GM12865 (cell line): ENCODE results near the gene SYNPR.

Source experiments
- DNase-seq: peaks from one replicate; pipeline ENCODE4 v3.0.0; 2010; ENCODE audit warnings: low read depth
- H3K4me3 ChIP-seq: 2 replicates; pipeline ENCODE4 v1.5.1; 2011; ENCODE audit warnings: mild to moderate bottlenecking, low read depth, low read length, control low read depth
- TF ChIP-seq, protein P1 (sequence below): IDR thresholded peaks from 2 replicates; pipeline ENCODE4 v1.5.1; 2011; ENCODE audit warnings: low read length, control low read depth, low read depth, inconsistent platforms; ENCODE audit not compliant: insufficient read depth; ENCODE audit errors: missing control alignments

Gene SYNPR

DNA sequence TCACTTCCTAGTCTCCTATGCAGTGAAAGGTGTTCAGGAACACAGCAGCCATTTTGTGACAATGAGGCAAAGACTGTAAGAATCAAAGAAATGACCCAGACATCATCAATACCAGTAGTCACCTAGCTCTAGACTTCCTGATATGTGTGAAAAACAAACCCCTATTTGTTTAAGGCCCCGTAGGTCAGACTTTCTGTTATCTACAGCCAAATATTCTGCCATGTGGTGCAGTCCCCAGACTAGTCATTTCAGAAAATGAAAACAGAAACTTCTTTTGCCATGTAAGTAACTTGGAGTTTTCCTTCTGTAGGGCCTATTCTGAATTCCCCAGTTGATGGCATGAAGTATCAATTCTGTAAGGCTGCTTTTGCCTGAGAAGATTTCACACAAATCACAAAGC is 192.6 kb downstream of the SYNPR start:
- no peak overlapping the region for H3K4me3 ChIP-seq
- TF ChIP-seq, protein P1, sequence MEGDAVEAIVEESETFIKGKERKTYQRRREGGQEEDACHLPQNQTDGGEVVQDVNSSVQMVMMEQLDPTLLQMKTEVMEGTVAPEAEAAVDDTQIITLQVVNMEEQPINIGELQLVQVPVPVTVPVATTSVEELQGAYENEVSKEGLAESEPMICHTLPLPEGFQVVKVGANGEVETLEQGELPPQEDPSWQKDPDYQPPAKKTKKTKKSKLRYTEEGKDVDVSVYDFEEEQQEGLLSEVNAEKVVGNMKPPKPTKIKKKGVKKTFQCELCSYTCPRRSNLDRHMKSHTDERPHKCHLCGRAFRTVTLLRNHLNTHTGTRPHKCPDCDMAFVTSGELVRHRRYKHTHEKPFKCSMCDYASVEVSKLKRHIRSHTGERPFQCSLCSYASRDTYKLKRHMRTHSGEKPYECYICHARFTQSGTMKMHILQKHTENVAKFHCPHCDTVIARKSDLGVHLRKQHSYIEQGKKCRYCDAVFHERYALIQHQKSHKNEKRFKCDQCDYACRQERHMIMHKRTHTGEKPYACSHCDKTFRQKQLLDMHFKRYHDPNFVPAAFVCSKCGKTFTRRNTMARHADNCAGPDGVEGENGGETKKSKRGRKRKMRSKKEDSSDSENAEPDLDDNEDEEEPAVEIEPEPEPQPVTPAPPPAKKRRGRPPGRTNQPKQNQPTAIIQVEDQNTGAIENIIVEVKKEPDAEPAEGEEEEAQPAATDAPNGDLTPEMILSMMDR = no peak

DNA sequence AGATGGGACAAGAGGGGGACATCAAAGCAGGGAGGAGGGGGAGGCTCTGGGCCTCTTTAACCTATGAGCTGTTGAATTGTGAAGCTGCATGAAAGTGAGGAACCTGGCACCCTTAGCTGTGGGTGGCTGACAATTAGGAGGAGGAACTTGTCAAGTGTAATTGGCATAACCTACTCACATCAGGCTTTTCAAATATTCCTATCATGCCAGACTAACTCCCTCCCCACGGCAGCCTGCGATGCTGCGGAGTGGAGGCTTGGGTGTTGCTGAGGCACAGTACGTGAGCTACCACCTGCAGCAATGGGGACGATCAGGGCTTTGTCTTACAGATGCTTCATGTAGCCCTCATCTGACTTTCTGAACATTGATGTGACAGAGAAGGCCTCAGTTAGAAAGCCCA is 193.7 kb downstream of the SYNPR start:
- TF ChIP-seq, protein P1 = no peak
- no peak for DNase-seq

More for the DNA sequence above, 192.6 kb downstream of the SYNPR start:
- DNase-seq = peak; percentile 30

DNA sequence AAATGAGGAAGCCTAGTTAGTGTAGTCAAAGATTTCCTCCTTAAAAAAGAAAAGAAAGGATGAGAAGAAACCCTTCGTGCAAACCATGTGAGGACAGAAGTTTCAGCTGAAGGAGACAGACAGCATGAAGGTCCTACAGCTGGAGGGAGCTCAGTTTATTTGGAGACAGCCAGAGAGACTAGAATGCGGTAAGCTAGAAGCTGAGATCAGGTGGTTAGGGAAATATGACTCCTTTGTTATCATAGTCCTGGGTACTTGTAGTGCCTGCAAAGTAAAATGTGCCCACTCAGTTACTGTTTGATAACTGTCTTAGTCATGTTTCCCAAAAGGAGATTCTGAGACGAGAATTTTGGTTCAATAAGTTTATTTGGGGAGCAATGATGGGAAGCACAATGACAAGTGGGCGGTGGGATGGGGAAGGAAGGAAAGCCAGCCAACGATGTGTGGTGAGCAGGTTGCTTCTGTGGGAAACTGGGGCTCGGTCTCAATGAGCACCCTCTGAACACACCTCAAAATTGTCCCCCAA is 195.6 kb downstream of the SYNPR start:
- TF ChIP-seq, protein P1 = no peak
- no peak for DNase-seq
- no peak overlapping the region for H3K4me3 ChIP-seq

More for the DNA sequence above, 193.7 kb downstream of the SYNPR start:
- H3K4me3 ChIP-seq = no peak overlapping the region

DNA sequence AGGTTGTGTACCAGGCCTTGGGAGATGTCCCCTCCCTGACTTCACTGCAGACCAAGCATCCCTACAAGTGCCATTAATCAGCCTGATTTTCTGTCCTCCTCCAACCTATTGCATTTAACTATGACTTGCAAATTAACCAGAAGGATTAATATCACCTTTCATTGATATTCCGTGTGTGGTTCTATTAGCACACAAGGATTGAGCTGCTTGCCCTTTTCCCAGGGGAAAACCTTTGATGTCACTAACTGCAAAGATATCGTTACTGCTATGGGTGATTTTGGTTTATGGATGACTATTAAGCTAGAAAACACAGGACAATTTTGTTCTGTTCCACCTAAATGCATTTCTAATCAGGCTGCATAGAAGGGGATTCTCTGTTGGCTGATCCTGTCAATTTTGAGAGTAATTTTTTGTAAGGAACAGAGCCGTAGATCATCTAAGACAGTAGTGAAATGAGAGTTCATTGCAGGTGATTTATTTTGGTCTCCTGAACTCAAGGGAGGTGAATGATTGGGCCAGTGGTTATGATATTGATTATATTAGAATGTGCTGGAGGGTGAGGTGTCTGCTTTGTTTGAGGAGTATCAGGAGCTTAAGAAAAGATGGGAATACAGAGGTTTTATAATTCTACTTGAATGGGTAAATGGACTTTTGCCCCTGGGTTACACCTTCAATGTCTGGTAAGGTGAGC is 196.9 kb downstream of the SYNPR start:
- DNase-seq = no peak
- TF ChIP-seq, protein P1 = no peak
- no peak overlapping the region for H3K4me3 ChIP-seq

DNA sequence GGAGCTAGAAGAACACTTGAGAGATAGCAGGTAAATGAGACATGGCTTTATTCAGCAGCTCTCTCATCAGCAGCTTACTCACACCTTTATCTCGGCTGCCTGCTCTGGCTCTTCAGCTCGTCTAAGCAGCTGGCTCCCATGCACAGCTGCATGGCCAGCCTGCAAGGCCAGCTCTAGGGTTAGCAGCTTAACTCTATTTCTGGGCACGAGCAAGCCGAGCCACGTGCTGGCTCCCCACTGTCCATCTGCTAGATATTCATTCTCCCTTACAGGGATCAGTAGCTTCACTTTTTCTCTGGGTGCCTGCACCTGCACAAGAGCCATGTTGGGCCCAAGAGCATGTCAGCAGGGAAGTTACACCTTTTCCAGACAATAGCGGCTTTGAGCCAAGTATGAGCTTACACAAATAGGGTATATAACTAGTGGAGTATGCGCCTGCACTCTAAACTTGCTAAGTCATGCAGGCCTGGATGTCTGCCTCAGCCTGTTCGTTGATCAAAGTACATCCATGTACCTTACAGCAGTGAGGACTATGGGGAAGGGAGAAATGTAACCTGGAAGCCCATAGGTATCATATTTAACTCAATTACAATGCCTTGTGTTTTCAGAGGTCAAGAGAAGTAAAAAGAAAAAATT is 199.5 kb downstream of the SYNPR start:
- TF ChIP-seq, protein P1 = no peak
- no peak for DNase-seq
- H3K4me3 ChIP-seq = no peak overlapping the region

DNA sequence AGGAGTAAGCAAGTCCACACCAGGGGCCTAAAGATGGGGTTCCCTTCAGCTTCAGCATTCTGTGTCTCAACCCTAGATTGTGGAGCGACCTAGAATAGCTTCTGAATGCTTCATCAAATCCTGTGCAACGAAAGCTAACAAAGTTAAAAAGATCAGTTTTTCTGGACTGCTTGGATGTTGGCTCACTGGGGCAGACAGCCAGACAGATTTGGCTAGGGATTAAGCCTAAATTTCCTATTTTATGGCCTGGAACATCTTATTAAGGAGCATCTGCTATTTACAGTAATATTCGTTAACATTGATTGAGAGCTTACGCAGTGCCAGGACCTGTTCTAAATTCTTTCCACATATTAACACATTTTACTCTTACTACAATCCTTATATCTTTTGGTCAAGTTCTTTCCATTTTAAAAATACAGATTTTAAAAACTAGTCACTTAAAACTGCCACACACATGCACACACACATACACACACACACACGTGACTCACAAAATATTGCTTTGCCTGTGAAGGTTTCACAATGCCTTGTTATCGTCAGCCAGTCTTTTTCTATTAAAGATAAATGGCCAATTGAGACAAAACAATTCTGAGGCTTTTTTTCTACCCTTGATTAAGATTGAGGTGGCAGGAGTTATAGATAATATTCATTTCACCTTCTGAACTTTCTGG is 201.0 kb downstream of the SYNPR start:
- TF ChIP-seq, protein P1 = no peak
- DNase-seq = no peak

More for the DNA sequence above, 201.0 kb downstream of the SYNPR start:
- H3K4me3 ChIP-seq = no peak overlapping the region
